ENCODE data around the gene SH2D1B.

SH2D1B gene

GRCh38 chr1:162366671-162367070 is 45.3 kb downstream of the SH2D1B start:
- no peaks in the 10 kb centered on the region for H3K9me3 Mint-ChIP-seq
- no peaks in the 10 kb centered on the region for H3K27me3 Mint-ChIP-seq (ENCODE audit: low read depth)
- H3K4me3 Mint-ChIP-seq: no peak overlapping the region
- H3K27ac Mint-ChIP-seq: no peak overlapping the region
- no peaks in the 10 kb centered on the region for H3K36me3 Mint-ChIP-seq (ENCODE audit: low read depth)
- TF ChIP-seq, protein P1, sequence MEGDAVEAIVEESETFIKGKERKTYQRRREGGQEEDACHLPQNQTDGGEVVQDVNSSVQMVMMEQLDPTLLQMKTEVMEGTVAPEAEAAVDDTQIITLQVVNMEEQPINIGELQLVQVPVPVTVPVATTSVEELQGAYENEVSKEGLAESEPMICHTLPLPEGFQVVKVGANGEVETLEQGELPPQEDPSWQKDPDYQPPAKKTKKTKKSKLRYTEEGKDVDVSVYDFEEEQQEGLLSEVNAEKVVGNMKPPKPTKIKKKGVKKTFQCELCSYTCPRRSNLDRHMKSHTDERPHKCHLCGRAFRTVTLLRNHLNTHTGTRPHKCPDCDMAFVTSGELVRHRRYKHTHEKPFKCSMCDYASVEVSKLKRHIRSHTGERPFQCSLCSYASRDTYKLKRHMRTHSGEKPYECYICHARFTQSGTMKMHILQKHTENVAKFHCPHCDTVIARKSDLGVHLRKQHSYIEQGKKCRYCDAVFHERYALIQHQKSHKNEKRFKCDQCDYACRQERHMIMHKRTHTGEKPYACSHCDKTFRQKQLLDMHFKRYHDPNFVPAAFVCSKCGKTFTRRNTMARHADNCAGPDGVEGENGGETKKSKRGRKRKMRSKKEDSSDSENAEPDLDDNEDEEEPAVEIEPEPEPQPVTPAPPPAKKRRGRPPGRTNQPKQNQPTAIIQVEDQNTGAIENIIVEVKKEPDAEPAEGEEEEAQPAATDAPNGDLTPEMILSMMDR (IDR thresholded peaks at IDR 0.05; ENCODE audit: unreplicated experiment in 3 of 3): no peak
- H3K4me1 Mint-ChIP-seq: peaks cover 11% of the 10 kb centered on the region

GRCh38 chr1:162366149-162366548 is 45.8 kb downstream of the SH2D1B start:
- no peak overlapping the region for H3K4me3 Mint-ChIP-seq
- H3K36me3 Mint-ChIP-seq (ENCODE audit: low read depth): no peaks in the 10 kb centered on the region
- H3K4me1 Mint-ChIP-seq: peaks cover 11% of the 10 kb centered on the region
- H3K27ac Mint-ChIP-seq: no peak overlapping the region
- H3K27me3 Mint-ChIP-seq (ENCODE audit: low read depth): no peaks in the 10 kb centered on the region
- no peaks in the 10 kb centered on the region for H3K9me3 Mint-ChIP-seq
- TF ChIP-seq, protein P1 (IDR thresholded peaks at IDR 0.05; ENCODE audit: unreplicated experiment in 3 of 3): no peak

DNA sequence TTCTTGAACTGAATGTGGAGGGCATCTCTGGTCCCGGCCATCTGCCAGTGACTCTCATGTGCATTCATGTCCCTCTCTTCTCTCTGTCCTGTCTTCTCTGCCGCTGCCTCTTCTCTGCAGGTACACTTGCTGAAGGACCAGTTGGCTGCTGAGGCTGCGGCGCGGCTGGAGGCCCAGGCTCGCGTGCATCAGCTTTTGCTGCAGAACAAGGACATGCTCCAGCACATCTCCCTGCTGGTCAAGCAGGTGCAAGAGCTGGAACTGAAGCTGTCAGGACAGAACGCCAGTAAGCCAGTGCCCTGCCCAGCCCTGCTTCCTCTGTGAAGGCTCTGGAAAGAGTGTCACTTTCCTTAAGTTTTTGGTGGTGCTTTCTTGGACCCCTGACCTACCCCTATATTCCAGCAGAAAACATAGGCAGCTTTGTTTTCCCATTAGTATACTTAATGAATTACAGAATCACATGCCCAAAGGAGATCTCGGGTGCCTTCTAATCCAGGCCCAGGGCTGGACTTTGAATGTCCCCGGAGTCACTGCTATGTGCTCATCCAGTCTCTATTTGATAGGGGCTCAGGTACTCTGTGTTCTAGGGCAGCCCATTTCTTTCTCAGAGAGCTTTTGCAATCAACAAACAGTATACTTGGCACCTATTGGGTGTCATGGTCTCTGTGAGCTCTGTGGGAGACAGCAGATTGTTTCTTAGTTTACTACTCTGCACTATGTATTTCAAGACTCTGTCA is 46.5 kb downstream of the SH2D1B start:
- H3K9me3 Mint-ChIP-seq: no peaks in the 10 kb centered on the region
- no peak overlapping the region for H3K27ac Mint-ChIP-seq
- H3K4me3 Mint-ChIP-seq: no peak overlapping the region
- TF ChIP-seq, protein P1 (IDR thresholded peaks at IDR 0.05; ENCODE audit: unreplicated experiment in 3 of 3): no peak
- peaks cover 5% of the 10 kb centered on the region for H3K27me3 Mint-ChIP-seq (ENCODE audit: low read depth)
- peaks cover 11% of the 10 kb centered on the region for H3K4me1 Mint-ChIP-seq
- H3K36me3 Mint-ChIP-seq (ENCODE audit: low read depth): no peaks in the 10 kb centered on the region

GRCh38 chr1:162364498-162364897 is 47.4 kb downstream of the SH2D1B start:
- Mint-ChIP-seq H3K36me3 (ENCODE audit: low read depth) (no peaks in the 10 kb centered on the region), H3K9me3 (no peaks in the 10 kb centered on the region), H3K4me1 (peaks cover 11% of the 10 kb centered on the region), H3K4me3 (no peak overlapping the region), H3K27me3 (ENCODE audit: low read depth) (peaks cover 5% of the 10 kb centered on the region), H3K27ac (no peak overlapping the region)
- TF ChIP-seq, protein P1 (IDR thresholded peaks at IDR 0.05; ENCODE audit: unreplicated experiment in 3 of 3): no peak

- Mint-ChIP-seq H3K9me3 (no peaks in the 10 kb centered on the region), H3K27ac (no peak overlapping the region), H3K4me3 (no peak overlapping the region), H3K4me1 (peaks cover 11% of the 10 kb centered on the region), H3K27me3 (ENCODE audit: low read depth) (peaks cover 5% of the 10 kb centered on the region), H3K36me3 (ENCODE audit: low read depth) (no peaks in the 10 kb centered on the region)
- TF ChIP-seq, protein P1 (IDR thresholded peaks at IDR 0.05; ENCODE audit: unreplicated experiment in 3 of 3): no peak
These were observed 48.1 kb downstream of the SH2D1B start for GRCh38 chr1:162363823-162364222.

GRCh38 chr1:162361349-162361748 is 50.6 kb downstream of the SH2D1B start:
- Mint-ChIP-seq H3K4me1 (peaks cover 11% of the 10 kb centered on the region), H3K27ac (no peak overlapping the region), H3K4me3 (no peak overlapping the region), H3K36me3 (ENCODE audit: low read depth) (peaks cover 8% of the 10 kb centered on the region), H3K27me3 (ENCODE audit: low read depth) (peaks cover 5% of the 10 kb centered on the region), H3K9me3 (no peaks in the 10 kb centered on the region)
- TF ChIP-seq, protein P1 (IDR thresholded peaks at IDR 0.05; ENCODE audit: unreplicated experiment in 3 of 3): no peak

Measured in nephron (organoid).